Omental fat pad (tissue), 4 donors: ENCODE results near the gene TRPV4. TPM values are rescaled to one million over a fixed set of nuclear protein-coding genes. Genes with fewer than 3 reads are reported as not detected.

Source experiments
- ATAC-seq: fragments of 150-250 bp; one replicate; pipeline ENCODE4 v1.9.1; 2016; ENCODE audit warnings: mild to moderate bottlenecking, moderate library complexity; ENCODE audit not compliant: low FRiP score
- DNase-seq: peaks from one replicate; pipeline ENCODE4 v3.0.0-alpha.2; 2019; ENCODE audit warnings: low spot score
- total RNA-seq, 4 donors: library from RNA; depleted of rRNA; stranded (reverse); fragments of >200 nt; gene quantifications; one replicate each; pipeline ENCODE4 v1.1.0, GENCODE V29; 2016
- TF ChIP-seq, protein P1 (sequence below), 3 donors: fragments of 450-650 bp; IDR thresholded peaks; one replicate each; pipeline ENCODE4 v1.5.1; 2016 to 2017; ENCODE audit warnings: antibody characterized with exemption in 3 of 3, mild to moderate bottlenecking in 3 of 3, moderate library complexity in 2 of 3

Gene TRPV4
- total RNA-seq, 4 donors from 2014 or later: 1.2 to 2.4 (median 1.6) TPM

DNA sequence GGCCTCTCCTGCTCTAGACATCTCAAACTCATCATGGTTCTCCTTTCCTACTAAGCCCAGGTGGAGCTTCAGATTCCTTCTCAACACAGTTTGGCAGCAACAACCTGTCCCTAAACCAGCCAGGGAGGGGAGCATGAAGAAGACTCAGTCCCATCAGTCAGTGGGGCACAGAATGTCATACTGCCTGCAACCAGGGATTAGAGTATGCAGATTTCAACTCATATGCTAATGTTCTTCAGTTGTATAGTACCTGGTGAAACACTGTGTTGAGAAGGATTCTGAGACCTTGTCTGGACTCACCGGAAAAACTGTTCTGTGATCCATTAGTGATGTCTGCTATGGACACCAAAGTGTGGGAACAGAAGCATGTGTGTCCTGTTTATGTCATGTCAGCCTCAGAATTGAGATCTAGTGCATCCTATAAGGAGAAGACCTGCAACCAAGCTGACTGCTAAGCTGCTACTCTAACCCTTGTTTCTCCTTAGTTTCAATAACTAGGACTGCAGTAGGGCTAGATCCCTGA lies 43.6 kb downstream of the TRPV4 start:
- no peak for ATAC-seq
- TF ChIP-seq, protein P1, sequence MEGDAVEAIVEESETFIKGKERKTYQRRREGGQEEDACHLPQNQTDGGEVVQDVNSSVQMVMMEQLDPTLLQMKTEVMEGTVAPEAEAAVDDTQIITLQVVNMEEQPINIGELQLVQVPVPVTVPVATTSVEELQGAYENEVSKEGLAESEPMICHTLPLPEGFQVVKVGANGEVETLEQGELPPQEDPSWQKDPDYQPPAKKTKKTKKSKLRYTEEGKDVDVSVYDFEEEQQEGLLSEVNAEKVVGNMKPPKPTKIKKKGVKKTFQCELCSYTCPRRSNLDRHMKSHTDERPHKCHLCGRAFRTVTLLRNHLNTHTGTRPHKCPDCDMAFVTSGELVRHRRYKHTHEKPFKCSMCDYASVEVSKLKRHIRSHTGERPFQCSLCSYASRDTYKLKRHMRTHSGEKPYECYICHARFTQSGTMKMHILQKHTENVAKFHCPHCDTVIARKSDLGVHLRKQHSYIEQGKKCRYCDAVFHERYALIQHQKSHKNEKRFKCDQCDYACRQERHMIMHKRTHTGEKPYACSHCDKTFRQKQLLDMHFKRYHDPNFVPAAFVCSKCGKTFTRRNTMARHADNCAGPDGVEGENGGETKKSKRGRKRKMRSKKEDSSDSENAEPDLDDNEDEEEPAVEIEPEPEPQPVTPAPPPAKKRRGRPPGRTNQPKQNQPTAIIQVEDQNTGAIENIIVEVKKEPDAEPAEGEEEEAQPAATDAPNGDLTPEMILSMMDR (IDR thresholded peaks at IDR 0.05): no peak
- DNase-seq: no peak

DNA sequence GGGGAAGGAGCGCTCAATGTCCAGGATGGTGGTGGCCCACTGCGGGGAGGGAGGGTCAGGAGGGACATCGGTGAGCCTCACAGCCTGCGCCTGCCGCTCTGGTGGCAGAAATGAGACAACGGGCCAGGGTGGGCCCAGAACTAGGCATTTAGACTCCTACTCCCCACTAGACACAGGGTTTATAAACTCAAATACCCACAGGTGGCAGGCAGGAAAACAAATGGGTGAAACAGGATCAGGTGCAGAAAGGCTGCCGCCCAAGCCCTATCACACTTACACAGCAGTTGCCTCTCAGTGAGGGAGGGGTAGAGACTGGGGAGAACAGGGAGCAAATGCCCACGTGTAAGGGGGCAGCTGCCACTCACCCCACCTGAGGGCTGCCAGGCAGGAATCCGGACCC lies 46.4 kb downstream of the TRPV4 start:
- TF ChIP-seq, protein P1 (IDR thresholded peaks at IDR 0.05): no peak
- no peak for ATAC-seq
- no peak for DNase-seq

DNA sequence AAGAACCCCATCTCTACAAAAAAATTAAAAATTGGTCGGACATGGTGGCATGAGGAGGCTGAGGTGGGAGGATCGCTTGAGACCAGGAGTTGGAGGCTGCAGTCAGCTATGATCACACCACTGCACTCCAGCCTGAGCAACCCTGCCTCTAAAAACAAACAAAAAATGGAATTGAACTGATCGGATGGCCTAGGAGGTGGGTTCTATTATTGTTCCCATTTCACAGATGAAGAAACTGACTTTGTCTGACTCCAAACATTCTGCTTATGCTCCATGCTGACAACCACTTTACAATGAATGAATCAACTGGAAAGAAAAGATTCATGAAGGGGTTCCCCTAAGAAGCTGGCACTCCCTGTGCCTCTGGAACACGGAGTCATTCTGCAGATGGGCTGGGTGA lies 47.3 kb downstream of the TRPV4 start:
- no peak for DNase-seq
- ATAC-seq: no peak
- TF ChIP-seq, protein P1 (IDR thresholded peaks at IDR 0.05): no peak

DNA sequence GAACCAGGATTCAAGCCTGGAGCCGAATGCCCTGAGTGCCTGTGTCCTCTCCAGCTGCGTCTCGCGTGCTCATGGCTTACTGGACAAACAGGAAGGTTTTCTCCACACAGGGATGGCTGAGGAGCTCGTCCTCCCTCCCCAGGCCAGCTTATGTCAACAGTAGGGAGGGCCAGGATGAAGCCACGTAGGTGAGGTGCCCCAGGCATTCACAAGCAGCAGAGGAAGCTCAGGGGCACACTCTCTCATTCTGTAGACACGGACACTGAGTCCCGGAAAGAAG lies 49.3 kb downstream of the TRPV4 start:
- no peak for ATAC-seq
- TF ChIP-seq, protein P1 (IDR thresholded peaks at IDR 0.05): no peak

DNA sequence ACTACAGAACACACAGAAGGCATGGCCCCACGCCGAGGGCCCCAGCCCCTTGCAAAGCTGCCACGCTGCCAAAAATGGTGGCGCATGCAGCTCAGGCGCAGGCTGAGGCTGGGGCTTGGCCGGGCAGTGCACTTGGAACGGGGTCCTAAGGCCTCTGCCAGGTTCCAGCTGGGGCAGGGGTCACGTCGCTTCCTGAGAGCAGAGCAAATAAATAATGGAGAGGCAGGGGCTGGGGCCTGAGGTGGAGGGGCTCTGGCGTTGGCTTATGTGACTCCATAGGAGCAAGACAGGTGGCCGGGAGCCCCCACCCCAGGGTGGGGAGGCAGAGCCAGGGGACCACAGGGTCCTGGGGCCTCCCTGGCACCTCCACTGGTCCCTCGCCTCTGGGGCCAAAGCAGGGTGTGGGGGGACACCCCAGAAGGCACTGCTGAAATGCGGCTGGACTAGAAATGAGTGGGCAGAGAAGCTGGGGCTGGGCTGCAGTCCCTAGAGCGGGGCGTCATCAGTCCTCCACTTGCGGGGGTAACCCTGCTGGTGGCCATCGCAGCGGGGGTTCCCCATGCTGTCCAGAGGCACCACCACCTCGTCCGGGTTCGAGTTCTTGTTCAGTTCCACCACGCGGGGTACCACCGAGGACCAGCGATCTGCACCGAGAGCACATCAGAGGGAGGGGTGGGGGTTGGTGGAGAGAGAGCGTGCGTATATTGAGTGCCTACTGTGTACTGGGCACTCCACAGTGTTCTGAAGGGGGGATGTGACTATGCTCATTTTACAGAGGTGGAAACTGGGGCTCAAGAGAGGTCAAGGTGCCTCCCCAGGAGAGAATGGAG lies 49.8 kb downstream of the TRPV4 start:
- TF ChIP-seq, protein P1 (IDR thresholded peaks at IDR 0.05): no peak
- ATAC-seq (no peak), DNase-seq (no peak)

More for the DNA sequence above, 49.3 kb downstream of the TRPV4 start:
- DNase-seq: no peak

DNA sequence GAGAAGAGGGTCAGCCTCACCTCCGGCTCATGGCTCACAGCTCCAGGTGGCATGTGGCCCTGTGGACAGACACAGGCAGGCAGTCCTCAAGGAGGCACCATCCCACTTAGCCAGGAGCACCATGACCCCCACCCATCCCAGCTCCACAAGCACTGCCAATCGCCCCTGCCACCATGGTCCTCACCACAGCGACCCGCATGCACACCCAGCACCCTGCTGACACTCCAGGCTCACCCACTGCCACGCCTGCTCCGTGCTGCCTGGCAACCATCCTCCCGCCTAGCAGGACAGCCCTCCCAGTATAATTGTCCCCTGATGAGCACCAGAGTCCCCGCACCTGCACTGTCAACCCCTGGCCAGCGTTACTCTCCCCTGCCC lies 50.9 kb downstream of the TRPV4 start:
- ATAC-seq (peak; percentile 22), DNase-seq (no peak)
- TF ChIP-seq, protein P1 (IDR thresholded peaks at IDR 0.05): no peak
